OCI-LY1 (cell line): Measurements from ENCODE around the gene ARPIN.

ENCODE experiments used
- CTCF ChIP-seq: fragments of 200-600 bp; sonication (generic), shearing (Covaris generic); IDR thresholded peaks from 2 replicates; pipeline ENCODE4 v1.5.1; 2017; ENCODE audit warnings: mild to moderate bottlenecking, antibody characterized with exemption, low read length, moderate library complexity, mixed read lengths
- EZH2 ChIP-seq: fragments of 200-600 bp; sonication (generic), shearing (Covaris generic); IDR thresholded peaks from 2 replicates; pipeline ENCODE4 v1.8.0; 2017; ENCODE audit warnings: borderline replicate concordance, mixed run types, mild to moderate bottlenecking, antibody characterized with exemption, low read length, moderate library complexity, mixed read lengths

- TF ChIP-seq CTCF (no peak), EZH2 (no peak)
Measured at GRCh38 chr15:89946681-89947299, 34.0 kb upstream of the ARPIN start.
